A549 (cell line): ENCODE results near the gene FREY1. TPM values are rescaled to one million over a fixed set of nuclear protein-coding genes. Genes with fewer than 3 reads are reported as not detected.

Experiments
- ATAC-seq, 2 experiments: fragments of 200-7000 bp in 1 of 2; fragments of >200 bp in 1 of 2; cut with Nextera tagmentation in 1 of 2; cut with Tn5 transposase in 1 of 2; 3 replicates each; pipeline versions ENCODE4 v1.8.0 to v1.9.1; 2018 to 2020; ENCODE audit warnings: mild to moderate bottlenecking in 1 of 2, moderate library complexity in 1 of 2
- CTCF ChIA-PET: fragments of 300-600 bp; sonication (Branson Sonifier 250); formaldehyde crosslinking; extraction: SDS; loops from one replicate; lab custom pipeline; 2021; ENCODE audit warnings: antibody characterized with exemption, inconsistent platforms; lab: Yijun Ruan, JAX
- POLR2A ChIA-PET: fragments of 350-600 bp; formaldehyde crosslinking; extraction: SDS; loops from one replicate; lab custom pipeline; 2021; ENCODE audit warnings: antibody characterized with exemption, inconsistent platforms; lab: Yijun Ruan, JAX
- DNase-seq, 2 experiments: peaks; one replicate each; pipeline versions ENCODE4 v3.0.0 to v3.0.0-alpha.2; 2011 to 2016; ENCODE audit warnings: low read depth in 1 of 2, low spot score in 1 of 2
- FAIRE-seq: peaks from 2 replicates; lab custom pipeline; 2011; peaks lifted over from hg19 to GRCh38; lab: Jason Lieb, UNC
- H3K27ac ChIP-seq, 2 experiments: fragments of >200 bp; sonication (Bioruptor Twin); formaldehyde crosslinking; 3 replicates each; pipeline ENCODE4 v1.5.1; 2016 to 2017
- H3K4me1 ChIP-seq: fragments of >200 bp; sonication (Bioruptor Twin); formaldehyde crosslinking; 3 replicates; pipeline ENCODE4 v1.6.1; 2016
- H3K4me2 ChIP-seq: fragments of >200 bp; sonication (Bioruptor Twin); formaldehyde crosslinking; 3 replicates; pipeline ENCODE4 v1.6.1; 2016
- H3K4me3 ChIP-seq: fragments of >200 bp; sonication (Bioruptor Twin); formaldehyde crosslinking; 3 replicates; pipeline ENCODE4 v1.5.1; 2016
- H3K9me3 ChIP-seq: fragments of >200 bp; sonication (Bioruptor Twin); formaldehyde crosslinking; 3 replicates; pipeline ENCODE4 v1.6.1; 2016
- CBX2 ChIP-seq: fragments of 200-600 bp; sonication (generic); IDR thresholded peaks from 2 replicates; pipeline ENCODE4 v1.6.1; 2016; ENCODE audit warnings: low read depth, mild to moderate bottlenecking, borderline replicate concordance
- CEBPB ChIP-seq, 2 experiments: fragments of >200 bp in 1 of 2; sonication (Bioruptor Twin) in 1 of 2; formaldehyde crosslinking in 1 of 2; IDR thresholded peaks; 2 replicates each; pipeline ENCODE4 v1.6.1; 2012 to 2016
- FOSB ChIP-seq: fragments of 250-450 bp; sonication (Bioruptor Pico); IDR thresholded peaks from 2 replicates; pipeline ENCODE4 v1.5.0; 2020; ENCODE audit warnings: mild to moderate bottlenecking, moderate library complexity
- FOSL2 ChIP-seq, 2 experiments: fragments of 450-650 bp in 1 of 2; fragments of >200 bp in 1 of 2; sonication (Bioruptor Twin) in 1 of 2; formaldehyde crosslinking; IDR thresholded peaks; 2 replicates each; pipeline versions ENCODE4 v1.5.0 to v1.6.1; 2016 to 2020; ENCODE audit warnings: mild to moderate bottlenecking in 1 of 2, moderate library complexity in 1 of 2
- MYC ChIP-seq: IDR thresholded peaks from 2 replicates; pipeline ENCODE4 v1.6.1; 2012; ENCODE audit warnings: mild to moderate bottlenecking, inconsistent platforms, low read length, improper control_type of control experiment, borderline replicate concordance
- NFE2L2 ChIP-seq: fragments of 150-350 bp; conservative IDR thresholded peaks from 2 replicates; pipeline ENCODE4 v1.6.1; 2014; ENCODE audit warnings: low read length
- TFCP2L1 ChIP-seq: fragments of 250-450 bp; sonication (Bioruptor Pico); IDR thresholded peaks from 2 replicates; pipeline ENCODE4 v1.5.0; 2021; ENCODE audit warnings: mild to moderate bottlenecking
- ZFP36 ChIP-seq: fragments of 450-650 bp; IDR thresholded peaks from 2 replicates; pipeline ENCODE4 v1.6.1; 2014; ENCODE audit warnings: borderline replicate concordance; ENCODE audit not compliant: partially characterized antibody
- WGBS: methylation state at CpG from one replicate; pipeline ENCODE4 v1.1.6; 2017; ENCODE audit errors: missing lambda C conversion rate; 5-methylcytosine and 5-hydroxymethylcytosine counted together
- polyA plus RNA-seq, 4 experiments: library from polyadenylated mRNA; depleted of rRNA in 3 of 4; stranded (reverse); fragments of >200 nt; fragmentation: RNase III in 1 of 4; extraction: RNeasy Plus Mini Kit Qiagen cat#74134 plus additional on column Dnase treatment in 1 of 4; gene quantifications; 2 replicates in 3 of 4; 3 replicates in 1 of 4; pipeline ENCODE4 v1.2.3, GENCODE V29; 2011 to 2017
- TF ChIP-seq, protein P1 (sequence below): fragments of 250-450 bp; sonication (Bioruptor Pico); IDR thresholded peaks from 2 replicates; pipeline ENCODE4 v1.5.0; 2021; ENCODE audit warnings: mild to moderate bottlenecking, moderate library complexity, borderline replicate concordance
- TF ChIP-seq, protein P2 (sequence below): fragments of >200 bp; sonication (Bioruptor Twin); formaldehyde crosslinking; IDR thresholded peaks from 3 replicates; pipeline ENCODE4 v1.6.1; 2016
- TF ChIP-seq, protein P3 (sequence below): fragments of 250-450 bp; sonication (Bioruptor Pico); IDR thresholded peaks from 2 replicates; pipeline ENCODE4 v1.5.0; 2020; ENCODE audit warnings: low read depth, mild to moderate bottlenecking, moderate library complexity

Gene FREY1
- polyA plus RNA-seq, 2 of the 4 experiments (the other 2 are of a cell fraction): 0.17 to 0.21 TPM

DNA sequence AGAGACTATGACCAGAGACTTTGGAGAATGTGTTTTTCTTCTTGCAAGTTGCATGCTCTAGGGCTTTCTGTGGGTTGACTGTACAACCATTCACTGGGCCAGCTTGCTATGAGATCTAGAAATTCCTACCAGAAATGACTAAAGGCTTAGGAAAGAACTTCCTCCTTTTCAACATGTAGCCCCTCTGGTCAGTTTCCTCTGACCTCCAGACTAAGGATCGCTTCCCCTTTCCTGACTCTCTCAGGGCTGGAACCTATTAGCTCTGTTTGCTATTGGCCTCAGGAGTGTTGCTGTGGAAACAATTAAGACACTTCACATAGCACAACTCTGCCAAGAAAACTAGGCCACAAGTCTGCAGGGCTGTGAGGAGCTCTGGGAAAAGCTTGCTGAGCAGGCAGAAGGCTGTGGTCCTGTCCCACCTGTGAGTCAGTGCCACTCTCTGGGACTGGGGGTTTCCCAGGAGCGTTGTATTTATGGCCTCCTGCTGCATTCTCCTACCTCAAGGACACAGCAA lies 49.1 kb downstream of the FREY1 start:
- TF ChIP-seq, protein P1, sequence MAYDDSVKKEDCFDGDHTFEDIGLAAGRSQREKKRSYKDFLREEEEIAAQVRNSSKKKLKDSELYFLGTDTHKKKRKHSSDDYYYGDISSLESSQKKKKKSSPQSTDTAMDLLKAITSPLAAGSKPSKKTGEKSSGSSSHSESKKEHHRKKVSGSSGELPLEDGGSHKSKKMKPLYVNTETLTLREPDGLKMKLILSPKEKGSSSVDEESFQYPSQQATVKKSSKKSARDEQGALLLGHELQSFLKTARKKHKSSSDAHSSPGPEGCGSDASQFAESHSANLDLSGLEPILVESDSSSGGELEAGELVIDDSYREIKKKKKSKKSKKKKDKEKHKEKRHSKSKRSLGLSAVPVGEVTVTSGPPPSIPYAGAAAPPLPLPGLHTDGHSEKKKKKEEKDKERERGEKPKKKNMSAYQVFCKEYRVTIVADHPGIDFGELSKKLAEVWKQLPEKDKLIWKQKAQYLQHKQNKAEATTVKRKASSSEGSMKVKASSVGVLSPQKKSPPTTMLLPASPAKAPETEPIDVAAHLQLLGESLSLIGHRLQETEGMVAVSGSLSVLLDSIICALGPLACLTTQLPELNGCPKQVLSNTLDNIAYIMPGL (CRISPR knock-in tag): no peak
- no peak for TF ChIP-seq TFCP2L1 (CRISPR knock-in tag)
- TF ChIP-seq, protein P2, sequence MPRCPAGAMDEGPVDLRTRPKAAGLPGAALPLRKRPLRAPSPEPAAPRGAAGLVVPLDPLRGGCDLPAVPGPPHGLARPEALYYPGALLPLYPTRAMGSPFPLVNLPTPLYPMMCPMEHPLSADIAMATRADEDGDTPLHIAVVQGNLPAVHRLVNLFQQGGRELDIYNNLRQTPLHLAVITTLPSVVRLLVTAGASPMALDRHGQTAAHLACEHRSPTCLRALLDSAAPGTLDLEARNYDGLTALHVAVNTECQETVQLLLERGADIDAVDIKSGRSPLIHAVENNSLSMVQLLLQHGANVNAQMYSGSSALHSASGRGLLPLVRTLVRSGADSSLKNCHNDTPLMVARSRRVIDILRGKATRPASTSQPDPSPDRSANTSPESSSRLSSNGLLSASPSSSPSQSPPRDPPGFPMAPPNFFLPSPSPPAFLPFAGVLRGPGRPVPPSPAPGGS: no peak
- no peak for TF ChIP-seq CEBPB (IDR thresholded peaks at IDR 0.05)
- TF ChIP-seq CBX2: no peak
- TF ChIP-seq FOSB (CRISPR knock-in tag): no peak
- TF ChIP-seq NFE2L2: no peak
- TF ChIP-seq MYC: no peak
- TF ChIP-seq, protein P3, sequence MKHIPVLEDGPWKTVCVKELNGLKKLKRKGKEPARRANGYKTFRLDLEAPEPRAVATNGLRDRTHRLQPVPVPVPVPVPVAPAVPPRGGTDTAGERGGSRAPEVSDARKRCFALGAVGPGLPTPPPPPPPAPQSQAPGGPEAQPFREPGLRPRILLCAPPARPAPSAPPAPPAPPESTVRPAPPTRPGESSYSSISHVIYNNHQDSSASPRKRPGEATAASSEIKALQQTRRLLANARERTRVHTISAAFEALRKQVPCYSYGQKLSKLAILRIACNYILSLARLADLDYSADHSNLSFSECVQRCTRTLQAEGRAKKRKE (CRISPR knock-in tag): no peak
- no peak for TF ChIP-seq FOSL2 (IDR thresholded peaks at IDR 0.05)
- no peak for TF ChIP-seq FOSL2 (CRISPR knock-in tag; IDR thresholded peaks at IDR 0.05)
- TF ChIP-seq ZFP36: no peak
- FAIRE-seq: no peak
- ATAC-seq: no peak; a peak in 1 of 6 replicates
- Histone ChIP-seq H3K4me1 (no peaks in the 10 kb centered on the region), H3K4me2 (no peak overlapping the region), H3K9me3 (no peaks in the 10 kb centered on the region), H3K4me3 (no peak overlapping the region), H3K27ac (no peak overlapping the region)
- WGBS: 55% methylated on average over 2 of the region's 2 CpGs
- ChIA-PET CTCF (interaction anchor here (1.1 to 10.0 kb wide), 4 partner anchors 15 to 107 kb away, joined by 3 to 67 read pairs (median 10); no protein-coding TSS in a partner anchor), POLR2A (no interaction called here)
- DNase-seq: no peak

Other genes starting within 250 kb of the FREY1 start
- gene CHST1, start 241.6 kb downstream of the FREY1 start, polyA plus RNA-seq (2011; rRNA removed): 0.22 and 0.40 TPM in 2 replicates
- 0.41 to 0.89 TPM (median 0.59 TPM) in 3 replicates for gene CHST1, start 241.6 kb downstream of the FREY1 start, polyA plus RNA-seq (2017; fragmentation: RNase III; extraction: RNeasy Plus Mini Kit Qiagen cat#74134 plus additional on column Dnase treatment)
- 3.3 and 7.8 TPM in 2 replicates for gene SLC35C1, start 102.1 kb downstream of the FREY1 start, polyA plus RNA-seq (2011; rRNA removed)
- gene SLC35C1, start 102.1 kb downstream of the FREY1 start, polyA plus RNA-seq (2017; fragmentation: RNase III; extraction: RNeasy Plus Mini Kit Qiagen cat#74134 plus additional on column Dnase treatment): 13.0 to 14.5 TPM (median 14.0 TPM) in 3 replicates
- 4.1 and 4.9 TPM in 2 replicates for gene CRY2, start 59.8 kb downstream of the FREY1 start, polyA plus RNA-seq (2011; rRNA removed)
- gene CRY2, start 59.8 kb downstream of the FREY1 start, polyA plus RNA-seq (2017; fragmentation: RNase III; extraction: RNeasy Plus Mini Kit Qiagen cat#74134 plus additional on column Dnase treatment): 2.9 to 4.0 TPM (median 3.2 TPM) in 3 replicates
- gene MAPK8IP1, start 21.6 kb downstream of the FREY1 start, polyA plus RNA-seq (2011; rRNA removed): 2.6 and 2.7 TPM in 2 replicates
- 5.4 to 5.8 TPM (median 5.7 TPM) in 3 replicates for gene MAPK8IP1, start 21.6 kb downstream of the FREY1 start, polyA plus RNA-seq (2017; fragmentation: RNase III; extraction: RNeasy Plus Mini Kit Qiagen cat#74134 plus additional on column Dnase treatment)
- gene PEX16, start 10.6 kb upstream of the FREY1 start, polyA plus RNA-seq (2011; rRNA removed): 18.0 and 20.2 TPM in 2 replicates
- 16.2 to 18.2 TPM (median 17.8 TPM) in 3 replicates for gene PEX16, start 10.6 kb upstream of the FREY1 start, polyA plus RNA-seq (2017; fragmentation: RNase III; extraction: RNeasy Plus Mini Kit Qiagen cat#74134 plus additional on column Dnase treatment)
- 0.97 and 1.2 TPM in 2 replicates for gene LARGE2, start 15.4 kb upstream of the FREY1 start, polyA plus RNA-seq (2011; rRNA removed)
- gene LARGE2, start 15.4 kb upstream of the FREY1 start, polyA plus RNA-seq (2017; fragmentation: RNase III; extraction: RNeasy Plus Mini Kit Qiagen cat#74134 plus additional on column Dnase treatment): 1.4 to 2.3 TPM (median 2.1 TPM) in 3 replicates
- 29.8 and 31.9 TPM in 2 replicates for gene PHF21A, start 214.2 kb upstream of the FREY1 start, polyA plus RNA-seq (2011; rRNA removed)
- 16.4 to 21.0 TPM (median 20.0 TPM) in 3 replicates for gene PHF21A, start 214.2 kb upstream of the FREY1 start, polyA plus RNA-seq (2017; fragmentation: RNase III; extraction: RNeasy Plus Mini Kit Qiagen cat#74134 plus additional on column Dnase treatment)